GM12878 (cell line): ENCODE results near the gene OTUD3.

Source experiments
- CBFB ChIP-seq: IDR thresholded peaks from 2 replicates; pipeline ENCODE4 v1.6.1; 2016; ENCODE audit warnings: antibody characterized with exemption, low read depth
- MAX ChIP-seq: IDR thresholded peaks from 2 replicates; pipeline ENCODE4 v1.6.1; 2012; ENCODE audit warnings: low read depth, low read length, improper control_type of control experiment
- MTA3 ChIP-seq: IDR thresholded peaks from 2 replicates; pipeline ENCODE4 v1.6.1; 2012; ENCODE audit warnings: low read length, inconsistent platforms, borderline replicate concordance
- POLR2A ChIP-seq: IDR thresholded peaks from 2 replicates; pipeline ENCODE4 v1.6.1; 2011; ENCODE audit warnings: low read depth, mild to moderate bottlenecking, low read length
- ZBTB33 ChIP-seq: fragments of 450-650 bp; IDR thresholded peaks from 2 replicates; pipeline ENCODE4 v1.6.1; 2017; ENCODE audit warnings: mild to moderate bottlenecking
- ZNF274 ChIP-seq: IDR thresholded peaks from one replicate; pipeline ENCODE4 v1.8.0; 2011; ENCODE audit not compliant: insufficient read length, insufficient read depth
- TF ChIP-seq, protein P1 (sequence below), 3 experiments: IDR thresholded peaks in 2 of 3; conservative IDR thresholded peaks in 1 of 3; 2 replicates each; pipeline ENCODE4 v1.5.1; 2011; ENCODE audit warnings: low read depth in 3 of 3, low read length in 3 of 3, mild to moderate bottlenecking in 3 of 3, control low read depth in 2 of 3, moderate library complexity in 2 of 3, inconsistent platforms in 1 of 3, mixed read lengths in 1 of 3; ENCODE audit not compliant: control insufficient read depth in 2 of 3, insufficient read depth in 1 of 3; ENCODE audit errors: extremely low read depth in 1 of 3

- TF ChIP-seq MTA3 (no peak), CBFB (no peak), POLR2A (no peak), ZBTB33 (no peak), ZNF274 (no peak), MAX (no peak)
- TF ChIP-seq, protein P1, sequence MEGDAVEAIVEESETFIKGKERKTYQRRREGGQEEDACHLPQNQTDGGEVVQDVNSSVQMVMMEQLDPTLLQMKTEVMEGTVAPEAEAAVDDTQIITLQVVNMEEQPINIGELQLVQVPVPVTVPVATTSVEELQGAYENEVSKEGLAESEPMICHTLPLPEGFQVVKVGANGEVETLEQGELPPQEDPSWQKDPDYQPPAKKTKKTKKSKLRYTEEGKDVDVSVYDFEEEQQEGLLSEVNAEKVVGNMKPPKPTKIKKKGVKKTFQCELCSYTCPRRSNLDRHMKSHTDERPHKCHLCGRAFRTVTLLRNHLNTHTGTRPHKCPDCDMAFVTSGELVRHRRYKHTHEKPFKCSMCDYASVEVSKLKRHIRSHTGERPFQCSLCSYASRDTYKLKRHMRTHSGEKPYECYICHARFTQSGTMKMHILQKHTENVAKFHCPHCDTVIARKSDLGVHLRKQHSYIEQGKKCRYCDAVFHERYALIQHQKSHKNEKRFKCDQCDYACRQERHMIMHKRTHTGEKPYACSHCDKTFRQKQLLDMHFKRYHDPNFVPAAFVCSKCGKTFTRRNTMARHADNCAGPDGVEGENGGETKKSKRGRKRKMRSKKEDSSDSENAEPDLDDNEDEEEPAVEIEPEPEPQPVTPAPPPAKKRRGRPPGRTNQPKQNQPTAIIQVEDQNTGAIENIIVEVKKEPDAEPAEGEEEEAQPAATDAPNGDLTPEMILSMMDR (IDR thresholded peaks at IDR 0.05 in 2 of 3, conservative IDR thresholded peaks at IDR 0.05 in 1 of 3; ENCODE audit: control insufficient read depth in 2 of 3, extremely low read depth in 1 of 3, insufficient read depth in 1 of 3, low read depth in 3 of 3, low read length in 3 of 3), result no peak
Observed at GRCh38 chr1:19945914-19946313, 63.7 kb downstream of the OTUD3 start.
